Measurements from ENCODE around the gene HDAC10.
A peak's percentile ranks its signal among the peaks of the same experiment; 100 is the strongest.

HDAC10 gene

GRCh38 chr22:50250555-50251476, at the start of gene HDAC10:
TSS of gene HDAC10 (minus strand) at chr22:50251265. CDS start at chr22:50251032, 233 bp downstream.
- peak; percentile 85 for DNase-seq

GRCh38 chr22:50300620-50301257, 49.7 kb upstream of the HDAC10 start:
- DNase-seq = no peak

DNA sequence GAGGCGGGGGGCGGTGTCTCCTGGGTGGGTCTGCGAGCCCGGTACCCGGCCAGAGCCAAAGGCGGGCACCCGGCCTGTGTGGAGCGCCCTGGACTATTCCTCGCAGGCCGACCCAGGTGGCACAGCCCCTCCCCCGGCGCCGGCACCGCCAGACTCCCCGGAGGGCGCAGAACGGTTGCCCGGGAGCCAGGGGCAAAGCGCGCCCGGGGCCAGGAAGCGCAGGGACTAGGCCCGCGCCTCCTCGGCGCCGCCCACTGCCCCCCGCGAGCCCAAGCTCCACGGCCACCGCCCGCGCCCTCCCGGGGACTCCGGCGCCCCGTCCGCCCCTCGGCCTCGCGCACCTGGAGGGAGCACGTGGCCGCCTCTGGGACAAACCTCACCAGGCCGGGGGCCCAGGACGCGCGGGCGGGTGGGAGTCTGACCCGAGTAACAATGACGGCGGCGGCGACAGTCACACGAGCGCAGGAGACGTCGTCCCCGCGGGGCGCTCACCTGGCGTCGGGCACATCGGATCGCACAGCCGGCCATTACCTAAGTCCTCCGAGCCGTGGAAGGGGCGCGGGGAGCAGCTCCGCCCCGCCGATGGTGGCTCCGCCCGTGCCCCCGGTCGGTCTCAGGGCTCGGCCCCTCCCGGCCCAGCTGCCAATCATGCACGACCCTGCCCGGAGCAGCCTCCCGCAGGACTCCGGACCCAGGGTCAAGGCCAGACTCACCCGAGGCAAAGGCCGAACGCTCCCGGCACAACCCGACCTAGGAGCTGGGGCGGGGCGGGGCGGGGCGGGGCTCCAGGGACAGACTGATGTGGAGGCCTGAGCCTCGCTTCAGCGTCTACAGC, 48.9 kb upstream of the HDAC10 start:
- no peak for DNase-seq

DNA sequence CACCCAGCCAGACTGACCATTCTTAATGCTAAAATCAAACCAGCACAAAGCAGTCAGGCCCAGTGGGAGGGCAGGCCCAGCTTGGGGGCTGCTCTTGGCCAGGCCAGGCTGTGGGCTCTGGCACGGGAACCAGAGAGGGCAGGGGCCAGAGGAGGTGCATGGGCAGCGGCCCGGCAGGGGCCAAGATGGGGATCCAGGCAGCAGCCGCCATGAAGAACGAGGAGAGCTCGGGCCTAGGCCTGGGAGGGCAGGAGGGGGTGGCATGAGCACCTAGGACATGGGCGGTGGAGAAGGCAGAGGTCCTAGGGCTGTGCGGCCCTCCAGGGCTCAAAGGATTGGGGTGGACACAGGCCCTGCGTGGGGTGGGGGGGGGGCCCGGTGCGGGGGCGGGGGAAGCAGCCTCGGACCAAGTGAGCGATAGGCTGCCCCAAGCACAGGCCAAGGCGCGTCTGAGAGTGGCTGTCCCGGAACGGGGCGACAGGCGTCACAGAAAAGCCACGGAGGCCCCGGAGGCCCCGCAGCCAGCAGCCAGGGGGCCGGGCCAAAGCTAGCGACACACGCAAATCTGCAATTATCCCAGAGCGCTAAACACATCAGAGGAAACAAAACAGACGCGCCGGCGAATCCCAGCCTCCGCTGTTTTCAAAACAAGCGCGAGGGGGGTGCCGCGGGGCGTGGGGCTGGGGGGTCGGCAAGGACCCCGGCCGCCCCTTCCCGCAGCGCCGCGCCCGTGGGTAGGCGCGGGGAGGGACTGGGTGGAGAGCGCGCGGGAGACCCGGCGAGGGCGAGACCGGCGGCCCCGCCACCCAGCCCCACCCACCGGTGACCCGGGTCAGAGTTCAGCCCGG, 48.1 kb upstream of the HDAC10 start:
- DNase-seq = no peak

- no peak for DNase-seq
Observed at GRCh38 chr22:50298266-50298637, 47.2 kb upstream of the HDAC10 start.

DNA sequence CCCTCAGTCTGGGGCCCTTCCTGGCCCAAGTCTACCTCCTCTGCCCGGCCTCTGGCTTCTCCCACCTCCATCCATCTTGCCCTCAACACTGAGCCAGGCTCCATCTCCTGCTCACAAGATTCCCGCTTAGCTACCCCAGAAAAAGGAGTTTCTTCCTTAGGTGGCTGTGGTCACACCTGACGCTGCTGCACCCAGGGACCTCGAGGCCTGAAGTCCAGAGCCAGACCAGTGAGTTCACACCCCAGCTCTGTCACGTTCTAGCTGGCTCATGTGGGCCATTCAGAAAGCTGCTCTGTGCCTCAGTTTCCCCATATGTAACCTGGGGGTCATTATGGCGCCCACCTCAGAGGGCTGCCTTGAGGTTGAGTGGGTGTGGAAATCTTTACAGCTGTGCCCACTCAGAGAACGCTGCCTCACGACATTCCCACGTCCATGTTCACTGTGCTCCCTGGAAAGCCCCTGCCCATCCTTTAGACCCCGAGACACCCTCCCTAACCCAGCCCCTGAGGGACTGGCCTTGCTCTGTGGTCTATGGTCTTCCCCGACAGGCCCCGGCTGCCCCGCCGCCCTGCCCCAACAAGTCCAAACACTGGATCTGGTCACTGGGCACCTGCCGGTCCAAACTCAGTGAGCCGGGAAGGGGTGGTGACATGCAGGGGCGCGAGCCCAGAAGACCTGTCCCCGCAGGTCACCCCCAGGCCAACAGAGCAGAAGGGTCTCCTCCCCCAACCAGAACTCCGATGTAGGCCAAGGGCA, 46.6 kb upstream of the HDAC10 start:
- no peak for DNase-seq

DNA sequence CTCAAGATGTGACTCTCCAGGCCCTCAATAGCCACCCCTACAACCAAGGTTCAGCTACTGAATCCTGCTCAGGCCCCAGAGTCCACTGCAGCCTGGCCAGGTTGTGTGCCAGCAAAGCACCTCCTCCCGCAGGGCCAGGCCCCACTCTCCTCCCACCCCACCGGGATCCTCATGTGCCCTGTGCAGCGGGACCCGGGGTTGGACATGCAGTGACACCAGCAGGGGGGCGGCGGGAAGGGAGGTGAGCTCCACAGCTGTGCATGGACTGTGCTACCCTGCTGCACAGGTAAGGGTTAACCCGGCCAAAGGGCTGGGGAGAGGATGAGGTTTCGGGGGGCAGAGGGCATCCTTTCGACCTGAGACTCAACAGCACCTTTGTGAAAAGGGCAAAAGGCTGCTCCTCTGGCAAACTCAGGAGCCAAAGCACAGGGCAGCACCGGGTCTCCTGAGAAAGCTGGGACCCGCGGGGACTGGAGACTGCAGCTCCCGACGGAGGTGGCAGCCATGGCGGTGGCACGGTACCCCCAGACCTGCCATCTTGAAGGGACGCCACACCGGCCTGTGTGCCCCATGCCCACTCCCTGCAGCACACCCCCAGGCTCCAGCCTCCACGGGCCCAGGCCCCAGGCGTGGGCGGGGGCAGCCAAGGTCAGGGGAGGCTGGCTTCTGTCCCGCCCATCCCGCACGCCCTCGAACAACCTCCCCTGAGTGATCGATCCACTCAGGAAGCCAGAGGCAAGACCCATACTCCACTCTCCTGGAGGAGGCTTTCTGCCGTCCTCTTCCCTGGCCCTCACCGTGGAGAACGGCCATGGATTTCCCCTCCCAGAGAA, 45.8 kb upstream of the HDAC10 start:
- DNase-seq = no peak

DNA sequence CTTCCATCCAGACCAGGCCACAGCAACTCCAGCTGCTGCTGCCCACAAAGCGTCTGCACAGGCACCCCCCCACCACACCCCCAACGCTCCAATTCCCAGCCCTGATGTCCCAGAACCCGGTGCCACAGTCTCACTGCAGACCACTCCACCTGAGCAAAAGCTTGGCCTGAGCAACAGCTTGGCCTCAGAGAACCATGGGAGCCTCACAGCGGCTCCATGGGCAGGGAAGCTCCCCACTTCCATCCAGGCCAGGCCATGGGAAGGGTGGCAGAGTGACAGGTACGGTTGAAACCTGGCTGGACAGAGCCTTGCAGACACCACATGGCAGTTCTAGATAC, 43.2 kb upstream of the HDAC10 start:
- DNase-seq = no peak

DNA sequence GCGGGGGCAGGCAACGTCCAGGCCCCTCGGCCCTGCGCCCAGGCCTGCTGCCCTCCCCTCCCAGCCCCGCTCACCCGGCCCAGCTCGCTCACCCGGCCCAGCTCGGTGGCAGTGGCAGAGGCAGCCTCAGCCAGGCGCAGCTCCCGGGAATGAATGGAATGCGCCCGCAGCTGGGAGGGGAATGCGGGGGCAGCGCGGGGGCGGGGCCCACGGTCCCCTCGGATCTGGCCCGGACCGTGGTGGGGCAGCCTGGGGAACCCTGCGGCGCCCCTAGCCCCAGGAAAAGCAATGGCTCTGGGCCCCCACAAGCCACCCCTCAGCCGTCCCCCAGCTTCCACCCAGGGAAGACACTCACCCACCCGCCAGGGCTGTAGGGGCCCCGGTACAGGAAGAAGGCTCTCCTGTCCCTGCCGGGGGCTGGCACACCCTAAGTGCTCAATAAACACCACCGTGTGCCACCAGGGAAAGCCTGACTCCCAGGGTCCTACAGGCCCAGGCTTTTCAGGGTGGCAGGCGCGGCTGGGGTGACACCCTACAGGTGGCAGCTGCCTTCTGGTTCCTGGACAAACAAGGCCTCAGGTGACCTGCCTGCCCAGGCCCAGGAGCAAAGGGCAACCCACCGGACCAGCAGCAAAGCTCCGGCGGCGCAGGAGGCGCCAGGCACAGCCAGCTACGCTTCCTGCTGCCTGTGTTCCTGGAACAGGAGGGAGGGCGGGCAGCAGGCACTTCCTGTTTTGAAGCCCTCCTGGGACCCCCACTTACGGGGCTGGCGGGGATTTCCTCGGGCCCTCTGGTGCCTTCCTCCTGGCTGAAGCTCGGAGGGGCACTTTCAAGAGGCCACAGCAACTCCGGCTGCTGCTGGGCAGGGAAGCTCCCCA, 42.6 kb upstream of the HDAC10 start:
- no peak for DNase-seq

DNA sequence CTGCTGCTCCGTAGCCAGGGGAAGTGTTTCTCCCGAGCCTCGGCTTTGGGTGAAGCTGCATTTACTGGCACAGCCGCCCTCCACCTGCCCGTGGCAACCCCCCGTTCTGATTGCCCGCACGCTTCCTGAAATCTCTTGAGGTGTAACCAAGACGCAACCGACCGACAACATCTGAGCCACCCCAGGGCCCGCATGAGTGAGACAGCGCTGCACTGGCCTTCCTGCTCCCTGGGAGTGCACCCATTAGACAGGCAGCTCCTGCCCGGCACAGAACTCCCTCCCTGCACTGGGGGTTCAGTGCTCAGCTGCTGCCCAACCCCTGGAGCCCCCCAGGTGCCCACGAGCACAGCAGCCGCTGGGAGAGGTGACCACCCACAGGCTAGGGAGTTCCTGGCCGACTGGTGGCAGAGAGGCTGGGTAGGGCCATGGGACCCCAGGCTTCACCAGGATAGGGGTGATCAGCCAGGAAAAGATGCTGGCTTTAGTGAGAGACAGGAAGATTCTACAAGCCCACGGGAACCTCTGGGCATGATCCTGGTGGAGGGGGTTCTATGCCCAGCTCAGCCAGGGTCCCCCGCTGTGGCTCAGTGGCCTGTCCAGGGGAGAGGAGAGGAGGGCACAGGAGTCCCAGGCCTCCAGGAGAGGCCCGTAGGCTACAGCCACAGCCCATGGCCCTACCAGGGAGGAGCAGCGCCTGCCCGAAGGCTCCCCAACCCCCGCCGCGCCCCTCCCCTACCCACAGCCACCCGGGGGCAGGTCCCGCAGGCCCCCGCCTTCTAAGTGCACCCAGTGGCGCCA, 41.8 kb upstream of the HDAC10 start:
- no peak for DNase-seq

DNA sequence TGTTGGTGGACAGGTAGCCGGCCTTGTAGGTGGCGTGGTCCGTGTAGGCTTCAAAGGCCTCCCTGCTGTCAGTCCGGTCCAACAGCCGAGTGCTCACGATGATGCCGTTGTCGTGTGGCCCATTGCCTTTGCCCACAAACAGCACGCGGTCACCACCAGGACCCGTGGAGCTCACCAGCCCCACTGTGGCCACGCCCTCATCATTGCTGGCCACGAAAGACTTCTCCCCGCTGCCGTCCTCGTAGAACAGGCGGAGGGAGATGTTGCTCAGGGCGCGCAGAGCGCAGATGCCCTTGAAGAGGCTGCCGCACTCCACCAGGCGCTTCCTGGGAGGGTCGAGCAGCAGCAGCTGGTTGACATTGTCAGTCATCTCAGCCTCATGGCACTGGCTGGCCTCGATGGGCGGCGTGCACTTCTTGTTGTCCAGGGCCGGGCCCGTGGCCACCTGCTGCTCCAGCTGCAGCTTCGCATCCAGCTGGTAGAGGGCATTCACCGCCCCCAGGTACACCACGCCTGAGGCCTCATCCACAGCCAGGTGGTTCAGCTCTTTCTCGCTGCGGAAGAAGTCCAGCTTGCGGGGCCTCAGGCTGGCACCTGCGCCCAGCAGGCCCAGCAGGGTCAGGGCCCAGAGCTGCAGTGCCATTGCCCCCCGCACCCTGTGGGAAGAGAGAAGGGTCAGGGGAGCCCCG, 39.0 kb upstream of the HDAC10 start:
- no peak for DNase-seq

GRCh38 chr22:50289151-50289941, 38.3 kb upstream of the HDAC10 start:
- no peak for DNase-seq

GRCh38 chr22:50287731-50288130, 36.7 kb upstream of the HDAC10 start:
- DNase-seq = no peak

- DNase-seq = no peak
Observed at GRCh38 chr22:50286701-50287318, 35.7 kb upstream of the HDAC10 start.

DNA sequence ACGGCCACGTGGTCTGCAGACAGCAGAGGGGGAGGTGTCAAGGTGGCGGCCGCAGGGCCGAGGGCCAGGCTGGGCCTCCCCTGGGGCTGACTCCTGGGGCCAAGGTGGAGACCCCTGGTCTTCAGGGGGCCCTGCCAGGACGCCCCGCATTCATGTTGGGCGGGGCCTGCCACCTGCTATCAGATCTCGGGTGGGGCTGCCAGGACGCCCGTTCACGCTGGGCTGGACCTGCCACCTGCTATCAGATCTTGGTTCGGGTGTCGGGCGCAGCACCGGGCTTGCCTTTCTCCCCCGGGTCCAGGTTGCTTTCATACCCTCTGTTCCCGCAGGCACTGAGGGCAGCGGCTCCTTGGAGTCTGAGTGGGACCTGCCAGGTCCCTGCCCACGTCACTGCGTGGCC, 35.2 kb upstream of the HDAC10 start:
- no peak for DNase-seq

DNA sequence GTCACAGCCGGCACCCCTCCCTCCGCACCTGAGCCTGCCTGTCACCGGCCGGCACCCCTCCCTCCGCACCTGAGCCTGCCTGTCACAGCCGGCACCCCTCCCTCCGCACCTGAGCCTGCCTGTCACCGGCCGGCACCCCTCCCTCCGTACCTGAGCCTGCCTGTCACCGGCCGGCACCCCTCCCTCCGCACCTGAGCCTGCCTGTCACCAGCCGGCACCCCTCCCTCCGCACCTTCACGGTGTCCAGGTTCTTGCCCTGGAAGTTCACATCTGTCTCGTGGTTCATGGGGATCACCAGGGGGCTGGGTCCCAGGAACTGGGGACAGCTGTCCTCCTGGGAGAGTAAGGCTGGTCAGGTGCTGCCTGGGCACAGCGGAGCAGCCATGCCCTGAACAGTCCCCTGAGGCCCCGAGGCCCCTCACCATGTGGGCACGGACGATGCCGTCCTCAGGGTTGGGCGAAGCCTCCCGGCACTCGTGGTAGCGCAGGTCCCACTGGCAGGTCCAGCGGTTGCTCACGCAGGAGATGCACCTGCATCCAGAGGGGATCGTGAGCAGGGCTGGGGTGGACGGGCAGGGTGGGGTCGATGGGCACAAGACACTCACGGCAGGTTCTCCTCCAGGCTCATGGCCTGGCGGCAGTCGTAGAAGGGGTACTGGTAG, 34.6 kb upstream of the HDAC10 start:
- DNase-seq = no peak

Measured in stimulated activated CD4-positive, alpha-beta T cell treated with anti-CD3 and anti-CD28 coated beads, Interleukin-1b, Interleukin-23, amount 100 ng/mL, for 48 hours (primary cell).